Measurements from ENCODE around the gene LPAR6.

LPAR6 gene

GRCh38 chr13:48449656-48450055 lies 36.7 kb upstream of the LPAR6 start:
- no peaks in the 10 kb centered on the region for H3K9me2 ChIP-seq (replicated peaks; ENCODE audit: low read depth, low read length)
- no peak overlapping the region for H2AFZ ChIP-seq (ENCODE audit: low read length)
- TF ChIP-seq CTCF (conservative IDR thresholded peaks at IDR 0.05; ENCODE audit: low read length) (no peak), EZH2phosphoT487 (IDR thresholded peaks at IDR 0.05; ENCODE audit: borderline replicate concordance) (no peak)
- peaks cover 38% of the 10 kb centered on the region for H3K79me2 ChIP-seq (ENCODE audit: insufficient read depth, low read length)
- no peak overlapping the region for H3K4me2 ChIP-seq (ENCODE audit: low read depth, low read length, poor library complexity, severe bottlenecking)
- H3K4me1 ChIP-seq (ENCODE audit: insufficient read depth, low read length, poor library complexity, severe bottlenecking), result peaks cover 28% of the 10 kb centered on the region
- H4K20me1 ChIP-seq (ENCODE audit: insufficient read depth, low read length, poor library complexity, severe bottlenecking), result no peaks in the 10 kb centered on the region
- H3K36me3 ChIP-seq (ENCODE audit: insufficient read depth, low read length), result peaks cover 24% of the 10 kb centered on the region
- no peak overlapping the region for H3K9ac ChIP-seq (ENCODE audit: low read depth, low read length, poor library complexity, severe bottlenecking)
- peaks cover 23% of the 10 kb centered on the region for H3K9me3 ChIP-seq (ENCODE audit: insufficient read depth, low read depth, low read length)
- H3K4me3 ChIP-seq (ENCODE audit: low read length, poor library complexity, severe bottlenecking), result no peak overlapping the region
- peaks cover 10% of the 10 kb centered on the region; the same call in 1 of the 2 replicates for H3F3A ChIP-seq (ENCODE audit: low read depth)
- no peaks in the 10 kb centered on the region for H3K27me3 ChIP-seq (ENCODE audit: insufficient read depth, low read length, poor library complexity, severe bottlenecking)

GRCh38 chr13:48448959-48449614 lies 36.2 kb upstream of the LPAR6 start:
- H3K4me3 ChIP-seq (ENCODE audit: low read length, poor library complexity, severe bottlenecking), result no peak overlapping the region
- H3K4me2 ChIP-seq (ENCODE audit: low read depth, low read length, poor library complexity, severe bottlenecking), result no peak overlapping the region
- peaks cover 23% of the 10 kb centered on the region for H3K9me3 ChIP-seq (ENCODE audit: insufficient read depth, low read depth, low read length)
- peaks cover 28% of the 10 kb centered on the region for H3K4me1 ChIP-seq (ENCODE audit: insufficient read depth, low read length, poor library complexity, severe bottlenecking)
- H4K20me1 ChIP-seq (ENCODE audit: insufficient read depth, low read length, poor library complexity, severe bottlenecking), result no peaks in the 10 kb centered on the region
- H3F3A ChIP-seq (ENCODE audit: low read depth), result peaks cover 10% of the 10 kb centered on the region; the same call in 1 of the 2 replicates
- H3K79me2 ChIP-seq (ENCODE audit: insufficient read depth, low read length), result peaks cover 38% of the 10 kb centered on the region
- H3K27me3 ChIP-seq (ENCODE audit: insufficient read depth, low read length, poor library complexity, severe bottlenecking), result no peaks in the 10 kb centered on the region
- H2AFZ ChIP-seq (ENCODE audit: low read length), result no peak overlapping the region
- TF ChIP-seq EZH2phosphoT487 (IDR thresholded peaks at IDR 0.05; ENCODE audit: borderline replicate concordance), result no peak
- TF ChIP-seq CTCF (conservative IDR thresholded peaks at IDR 0.05; ENCODE audit: low read length), result no peak
- H3K36me3 ChIP-seq (ENCODE audit: insufficient read depth, low read length), result peaks cover 18% of the 10 kb centered on the region
- no peaks in the 10 kb centered on the region for H3K9me2 ChIP-seq (replicated peaks; ENCODE audit: low read depth, low read length)
- H3K9ac ChIP-seq (ENCODE audit: low read depth, low read length, poor library complexity, severe bottlenecking), result no peak overlapping the region

DNA sequence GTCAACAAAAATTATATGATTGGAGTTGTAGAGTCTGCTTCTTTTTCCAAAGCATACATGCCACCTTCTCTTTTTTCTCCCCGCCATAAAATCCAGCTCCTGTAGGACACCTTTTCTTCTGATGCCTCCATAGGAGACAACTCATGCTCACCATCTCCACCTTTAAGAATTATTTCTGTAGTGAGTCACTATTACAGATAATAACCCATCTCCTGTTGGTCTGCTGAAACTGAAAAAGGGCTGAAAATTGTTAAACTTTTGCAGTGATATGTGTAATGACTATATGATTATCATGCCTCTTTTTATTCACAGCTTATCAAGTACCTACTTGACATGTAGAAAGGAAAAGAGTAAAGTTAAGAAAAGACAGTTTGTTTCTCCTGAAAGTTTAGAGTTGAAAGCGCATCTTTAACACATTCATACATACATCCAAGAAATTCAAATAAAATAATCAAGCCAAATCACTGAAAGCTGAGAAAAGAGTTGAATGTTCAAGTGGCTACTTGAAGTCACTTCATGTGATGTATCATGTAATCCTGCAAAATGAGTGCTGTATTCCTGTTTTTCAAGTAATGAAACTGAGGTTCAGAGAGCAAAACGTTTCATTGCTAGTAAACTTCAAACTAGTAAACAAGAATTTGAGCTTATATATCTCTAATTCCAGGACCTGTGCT lies 35.5 kb upstream of the LPAR6 start:
- Histone ChIP-seq H4K20me1 (ENCODE audit: insufficient read depth, low read length, poor library complexity, severe bottlenecking) (no peaks in the 10 kb centered on the region), H3K79me2 (ENCODE audit: insufficient read depth, low read length) (peaks cover 35% of the 10 kb centered on the region), H2AFZ (ENCODE audit: low read length) (no peak overlapping the region), H3K36me3 (ENCODE audit: insufficient read depth, low read length) (peaks cover 11% of the 10 kb centered on the region), H3K4me3 (ENCODE audit: low read length, poor library complexity, severe bottlenecking) (no peak overlapping the region), H3K9me3 (ENCODE audit: insufficient read depth, low read depth, low read length) (peaks cover 23% of the 10 kb centered on the region), H3K9ac (ENCODE audit: low read depth, low read length, poor library complexity, severe bottlenecking) (no peak overlapping the region), H3K4me2 (ENCODE audit: low read depth, low read length, poor library complexity, severe bottlenecking) (no peak overlapping the region), H3F3A (ENCODE audit: low read depth) (peaks cover 10% of the 10 kb centered on the region; the same call in 1 of the 2 replicates), H3K27me3 (ENCODE audit: insufficient read depth, low read length, poor library complexity, severe bottlenecking) (no peaks in the 10 kb centered on the region), H3K4me1 (ENCODE audit: insufficient read depth, low read length, poor library complexity, severe bottlenecking) (peaks cover 34% of the 10 kb centered on the region), H3K9me2 (replicated peaks; ENCODE audit: low read depth, low read length) (no peaks in the 10 kb centered on the region)
- TF ChIP-seq CTCF (conservative IDR thresholded peaks at IDR 0.05; ENCODE audit: low read length) (no peak), EZH2phosphoT487 (IDR thresholded peaks at IDR 0.05; ENCODE audit: borderline replicate concordance) (no peak)
